Kidney (tissue), 14 donors: ENCODE measurements around the gene CWC22. TPM values are rescaled to one million over a fixed set of nuclear protein-coding genes. Genes with fewer than 3 reads are reported as not detected.

ENCODE experiments used
- DNase-seq, 5 donors: peaks; one replicate each; pipeline ENCODE4 v3.0.0-alpha.2; 2013 to 2020
- FAIRE-seq: peaks from 2 replicates; lab custom pipeline; 2012; peaks lifted over from hg19 to GRCh38; lab: Jason Lieb, UNC
- H3K27ac ChIP-seq, 2 donors: one replicate each; pipeline ENCODE4 v1.7.0; 2013; ENCODE audit warnings: low read depth in 2 of 2, low read length in 2 of 2, inconsistent platforms in 1 of 2
- H3K27me3 ChIP-seq: one replicate; pipeline ENCODE4 v1.7.1; 2013; ENCODE audit warnings: low read length, inconsistent platforms; ENCODE audit not compliant: control insufficient read depth, insufficient read depth
- H3K36me3 ChIP-seq, 3 donors: one replicate each; pipeline versions ENCODE4 v1.7.0 to v1.7.1; 2013; ENCODE audit warnings: low read length in 3 of 3, control low read depth in 1 of 3, inconsistent platforms in 1 of 3; ENCODE audit not compliant: insufficient read depth in 3 of 3, control insufficient read depth in 2 of 3
- H3K4me1 ChIP-seq, 3 donors: one replicate each; pipeline versions ENCODE4 v1.7.0 to v1.7.1; 2013; ENCODE audit warnings: low read length in 3 of 3, inconsistent platforms in 1 of 3, low read depth in 1 of 3; ENCODE audit not compliant: control insufficient read depth in 2 of 3, insufficient read depth in 2 of 3
- H3K4me3 ChIP-seq, 3 donors: one replicate each; pipeline versions ENCODE4 v1.7.0 to v1.8.1; 2013; ENCODE audit warnings: low read length in 3 of 3, control low read depth in 1 of 3, inconsistent platforms in 1 of 3
- H3K9ac ChIP-seq, 3 donors: one replicate each; pipeline versions ENCODE4 v1.7.0 to v1.7.1; 2013; ENCODE audit warnings: low read length in 3 of 3, control low read depth in 1 of 3, inconsistent platforms in 1 of 3
- H3K9me3 ChIP-seq, 3 donors: one replicate each; pipeline versions ENCODE4 v1.7.0 to v1.7.1; 2013; ENCODE audit warnings: low read length in 3 of 3, control low read depth in 1 of 3, inconsistent platforms in 1 of 3; ENCODE audit not compliant: control insufficient read depth in 2 of 3, insufficient read depth in 1 of 3
- CTCF ChIP-seq: IDR thresholded peaks from 3 replicates; pipeline ENCODE4 v1.5.1; 2012; ENCODE audit warnings: mild to moderate bottlenecking, moderate library complexity, borderline replicate concordance; ENCODE audit not compliant: insufficient read depth; ENCODE audit errors: extremely low read depth
- intact Hi-C: fragments of 100-400 bp; cut with DNase I; formaldehyde crosslinking; loops from one replicate; pipeline ENCODE4 v1.11.1; 2022
- polyA plus RNA-seq: library from polyadenylated mRNA; stranded (reverse); fragments of 350-450 nt; fragmentation: Illumina TruSeq; extraction: RNeasy Lipid Tissue Mini Kit (QIAGEN cat#74804); gene quantifications from one replicate; pipeline ENCODE4 v1.2.3, GENCODE V29; 2014; ENCODE audit warnings: low read depth, low replicate concordance; ENCODE audit not compliant: insufficient read depth
- total RNA-seq: library from RNA; stranded (reverse); fragmentation: NEBNext Ultra II Directional; extraction: Animal tissue kit (Norgen Biotek cat#: 25700); gene quantifications from one replicate; pipeline ENCODE4 v1.2.1, GENCODE V29; 2021
- donor health status: control.
- donor health status: control.
- donor health status: control.
- donor health status: control.
- donor health status: control.
- donor health status: DM: yes; HTN: yes; CAD: no.
- donor health status: Normal renal cell carcinoma (clear cell type).

CWC22 gene
- total and polyA plus RNA-seq, 2 donors from 2014 or later = 10.3 to 20.6 TPM

DNA sequence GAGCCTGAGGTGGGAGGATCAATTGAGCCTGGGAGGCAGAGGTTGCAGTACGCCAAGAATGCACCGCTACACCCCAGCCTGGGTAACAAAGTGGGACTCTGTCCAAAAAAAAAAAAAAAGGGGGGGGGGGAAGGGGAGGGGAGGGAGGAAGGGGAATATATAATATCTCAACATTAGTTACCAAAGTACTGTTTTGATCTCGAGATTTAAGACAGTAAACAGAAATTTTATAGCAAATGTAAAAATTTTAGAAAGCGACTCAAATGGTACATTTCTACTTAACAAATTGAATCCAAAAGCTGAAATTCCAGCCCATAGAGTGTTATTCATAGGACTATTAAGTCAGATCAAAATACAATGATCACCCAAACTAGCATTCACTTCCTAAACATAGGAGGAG is 60.8 kb downstream of the CWC22 start:
- TF ChIP-seq CTCF = no peak
- no peak overlapping the region for H3K4me3 ChIP-seq
- H3K9ac ChIP-seq = no peak overlapping the region
- peaks cover 0 to 35% (median 9%) of the 10 kb centered on the region in 3 donors for H3K36me3 ChIP-seq
- H3K9me3 ChIP-seq = no peaks in the 10 kb centered on the region
- H3K27ac ChIP-seq = no peak overlapping the region
- intact Hi-C loops = no loop called here
- no peaks in the 10 kb centered on the region for H3K27me3 ChIP-seq
- H3K4me1 ChIP-seq = no peaks in the 10 kb centered on the region
- no peak for FAIRE-seq
- DNase-seq = no peak

DNA sequence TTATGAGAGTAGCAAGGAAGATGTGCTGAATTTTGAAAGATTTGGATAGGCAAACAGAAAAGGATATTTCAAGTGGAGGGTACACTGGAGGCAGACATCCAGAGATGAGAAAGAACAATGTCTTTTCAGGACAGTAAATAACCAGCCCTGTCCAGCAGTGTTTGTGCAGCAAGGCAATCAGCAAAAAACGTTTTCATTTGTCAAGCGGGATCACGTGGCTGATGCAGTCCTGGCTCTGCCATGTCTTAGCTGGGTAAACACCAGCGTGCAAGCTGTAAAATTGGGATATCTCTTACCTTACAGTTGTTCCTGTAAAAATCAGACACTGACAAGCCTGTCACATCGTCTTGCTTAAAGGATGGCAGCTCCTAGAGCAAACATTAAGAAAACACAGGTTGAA is 67.8 kb downstream of the CWC22 start:
- no peaks in the 10 kb centered on the region for H3K27me3 ChIP-seq
- no peak overlapping the region for H3K9ac ChIP-seq
- no peaks in the 10 kb centered on the region for H3K9me3 ChIP-seq
- TF ChIP-seq CTCF = no peak
- H3K36me3 ChIP-seq = no peaks in the 10 kb centered on the region
- DNase-seq (no peak), FAIRE-seq (no peak)
- no peak overlapping the region for H3K27ac ChIP-seq
- H3K4me3 ChIP-seq = no peak overlapping the region
- H3K4me1 ChIP-seq = no peaks in the 10 kb centered on the region
- intact Hi-C loops = no loop called here

DNA sequence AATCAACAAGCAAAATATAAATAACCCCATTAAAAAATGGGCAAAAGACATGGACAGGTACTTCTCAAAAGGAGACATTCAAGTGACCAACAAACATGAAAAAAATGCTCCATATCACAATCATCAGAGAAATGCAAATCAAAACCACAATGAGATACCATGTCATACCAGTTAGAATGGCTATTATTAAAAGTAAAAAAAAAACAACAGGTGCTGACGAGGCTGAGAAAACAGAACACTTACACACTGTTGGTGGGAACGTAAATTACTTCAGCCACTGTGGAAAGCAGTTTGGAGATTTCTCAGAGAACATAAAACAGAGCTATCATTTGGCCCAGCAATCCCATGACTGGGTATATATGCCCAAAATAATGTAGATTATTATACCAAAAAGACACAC is 69.1 kb downstream of the CWC22 start:
- no peak overlapping the region for H3K4me3 ChIP-seq
- H3K9me3 ChIP-seq = no peaks in the 10 kb centered on the region
- H3K4me1 ChIP-seq = no peaks in the 10 kb centered on the region
- no peak for TF ChIP-seq CTCF
- FAIRE-seq = no peak
- H3K36me3 ChIP-seq = no peaks in the 10 kb centered on the region
- intact Hi-C loops = no loop called here
- H3K27ac ChIP-seq = no peak overlapping the region
- no peak for DNase-seq
- no peaks in the 10 kb centered on the region for H3K27me3 ChIP-seq
- H3K9ac ChIP-seq = no peak overlapping the region

DNA sequence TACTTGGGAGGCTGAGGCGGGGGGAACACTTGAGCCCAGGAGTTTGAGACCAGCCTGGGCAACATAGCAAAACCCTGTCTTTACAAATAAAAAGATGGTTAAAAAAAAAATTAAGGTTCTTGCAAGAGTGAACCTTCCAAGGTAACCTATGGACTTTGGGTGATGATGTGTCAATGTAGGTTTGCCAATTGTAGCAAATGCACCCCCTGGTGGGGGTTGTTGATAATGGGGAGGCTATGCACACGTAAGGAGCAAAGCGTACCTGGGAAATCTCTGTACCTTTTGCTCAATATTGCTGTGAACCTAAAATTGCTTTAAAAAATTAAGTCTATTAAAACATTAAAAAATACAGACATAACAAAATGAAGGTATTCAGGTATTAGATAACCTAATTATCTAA is 70.4 kb downstream of the CWC22 start:
- no peak overlapping the region for H3K9ac ChIP-seq
- peak in 2 of 5 donors; percentile 10 to 26 for DNase-seq
- no peak for FAIRE-seq
- no peaks in the 10 kb centered on the region for H3K9me3 ChIP-seq
- no peak overlapping the region for H3K4me3 ChIP-seq
- H3K27ac ChIP-seq = no peak overlapping the region
- no peaks in the 10 kb centered on the region for H3K4me1 ChIP-seq
- peak; percentile 10 for TF ChIP-seq CTCF
- no peaks in the 10 kb centered on the region for H3K36me3 ChIP-seq
- H3K27me3 ChIP-seq = no peaks in the 10 kb centered on the region
- intact Hi-C loops = no loop called here
